BLaER1 (cell line): ENCODE data around the gene SAMM50.

Experiments used
- H3K27ac ChIP-seq: shearing (Covaris generic); formaldehyde crosslinking; 2 replicates; pipeline ENCODE4 v1.8.1; 2022
- H3K27me3 ChIP-seq: shearing (Covaris generic); formaldehyde crosslinking; 2 replicates; pipeline ENCODE4 v1.8.1; 2022
- H3K36me3 ChIP-seq: shearing (Covaris generic); formaldehyde crosslinking; 2 replicates; pipeline ENCODE4 v1.8.1; 2022
- H3K4me1 ChIP-seq: shearing (Covaris generic); formaldehyde crosslinking; 2 replicates; pipeline ENCODE4 v1.8.1; 2022
- H3K4me2 ChIP-seq: shearing (Covaris generic); formaldehyde crosslinking; 2 replicates; pipeline ENCODE4 v1.8.1; 2022
- H3K4me3 ChIP-seq: shearing (Covaris generic); formaldehyde crosslinking; 2 replicates; pipeline ENCODE4 v1.8.1; 2022
- H3K9ac ChIP-seq: shearing (Covaris generic); formaldehyde crosslinking; 2 replicates; pipeline ENCODE4 v1.8.1; 2022
- H3K9me3 ChIP-seq: shearing (Covaris generic); formaldehyde crosslinking; 2 replicates; pipeline ENCODE4 v1.8.1; 2022
- H4K20me1 ChIP-seq: shearing (Covaris generic); formaldehyde crosslinking; 2 replicates; pipeline ENCODE4 v1.8.1; 2022
- Cebpa-rat ChIP-seq: shearing (Covaris generic); IDR thresholded peaks from 2 replicates; pipeline ENCODE4 v1.8.1; 2022

Gene SAMM50

DNA sequence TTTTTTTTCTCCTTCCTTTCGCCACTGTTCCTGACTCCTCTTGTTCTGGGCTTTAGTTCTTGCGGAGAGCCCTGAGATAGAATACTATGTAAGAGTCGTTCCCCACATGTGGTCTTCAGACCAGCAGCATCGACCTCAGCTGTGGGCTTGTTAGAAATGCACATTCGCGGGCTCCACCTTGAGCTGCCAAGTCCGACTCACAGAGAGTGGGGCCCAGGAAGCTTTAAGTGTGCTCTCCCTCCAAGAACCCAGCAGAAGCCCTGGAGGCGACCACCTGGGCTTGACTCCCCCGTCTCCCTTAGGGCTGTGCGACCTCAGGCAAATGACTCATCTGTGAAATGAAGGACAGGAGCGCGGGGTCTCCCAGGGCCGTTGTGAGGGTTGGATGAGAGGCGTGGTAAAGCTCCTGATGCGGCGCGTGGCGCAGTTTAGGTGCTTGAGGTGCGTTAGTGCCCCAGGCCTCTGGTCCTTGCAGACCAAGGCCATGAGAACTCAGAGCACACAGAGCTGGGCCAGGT, 18.8 kb downstream of the SAMM50 start:
- Histone ChIP-seq H3K4me3 (no peak overlapping the region), H3K27me3 (no peaks in the 10 kb centered on the region), H3K27ac (no peak overlapping the region), H3K9ac (no peak overlapping the region), H3K4me1 (no peaks in the 10 kb centered on the region), H3K4me2 (no peak overlapping the region), H3K9me3 (no peaks in the 10 kb centered on the region), H3K36me3 (peaks cover 98% of the 10 kb centered on the region), H4K20me1 (peaks cover 24% of the 10 kb centered on the region; the same call in 1 of the 2 replicates)
- no peak for TF ChIP-seq Cebpa-rat

DNA sequence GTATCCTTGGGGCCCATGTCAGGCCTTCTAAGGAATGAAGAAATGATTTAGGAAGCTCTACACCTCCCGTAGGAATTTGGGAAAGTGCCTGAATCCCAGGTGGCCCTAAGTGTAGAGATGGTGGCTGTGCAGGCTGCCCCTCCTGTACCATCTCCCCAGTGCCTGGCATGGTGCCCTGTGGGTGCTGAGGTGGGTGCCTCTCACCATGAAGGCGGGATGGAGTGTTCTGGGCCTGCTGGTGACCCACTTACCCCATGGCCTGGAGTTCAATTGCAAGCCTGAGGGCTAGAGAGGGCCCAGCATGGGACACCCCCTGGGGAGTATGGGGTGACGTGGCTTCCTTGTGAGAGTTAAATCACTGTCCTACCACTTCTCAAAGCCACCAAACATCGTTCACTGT, 19.8 kb downstream of the SAMM50 start:
- H3K9ac ChIP-seq, result no peak overlapping the region
- no peak for TF ChIP-seq Cebpa-rat
- H3K36me3 ChIP-seq, result peaks cover 97% of the 10 kb centered on the region
- H3K4me2 ChIP-seq, result no peak overlapping the region
- H3K27me3 ChIP-seq, result no peaks in the 10 kb centered on the region
- no peak overlapping the region for H3K27ac ChIP-seq
- H3K9me3 ChIP-seq, result no peaks in the 10 kb centered on the region
- no peaks in the 10 kb centered on the region for H3K4me1 ChIP-seq
- no peak overlapping the region for H3K4me3 ChIP-seq
- peaks cover 16% of the 10 kb centered on the region; the same call in 1 of the 2 replicates for H4K20me1 ChIP-seq

DNA sequence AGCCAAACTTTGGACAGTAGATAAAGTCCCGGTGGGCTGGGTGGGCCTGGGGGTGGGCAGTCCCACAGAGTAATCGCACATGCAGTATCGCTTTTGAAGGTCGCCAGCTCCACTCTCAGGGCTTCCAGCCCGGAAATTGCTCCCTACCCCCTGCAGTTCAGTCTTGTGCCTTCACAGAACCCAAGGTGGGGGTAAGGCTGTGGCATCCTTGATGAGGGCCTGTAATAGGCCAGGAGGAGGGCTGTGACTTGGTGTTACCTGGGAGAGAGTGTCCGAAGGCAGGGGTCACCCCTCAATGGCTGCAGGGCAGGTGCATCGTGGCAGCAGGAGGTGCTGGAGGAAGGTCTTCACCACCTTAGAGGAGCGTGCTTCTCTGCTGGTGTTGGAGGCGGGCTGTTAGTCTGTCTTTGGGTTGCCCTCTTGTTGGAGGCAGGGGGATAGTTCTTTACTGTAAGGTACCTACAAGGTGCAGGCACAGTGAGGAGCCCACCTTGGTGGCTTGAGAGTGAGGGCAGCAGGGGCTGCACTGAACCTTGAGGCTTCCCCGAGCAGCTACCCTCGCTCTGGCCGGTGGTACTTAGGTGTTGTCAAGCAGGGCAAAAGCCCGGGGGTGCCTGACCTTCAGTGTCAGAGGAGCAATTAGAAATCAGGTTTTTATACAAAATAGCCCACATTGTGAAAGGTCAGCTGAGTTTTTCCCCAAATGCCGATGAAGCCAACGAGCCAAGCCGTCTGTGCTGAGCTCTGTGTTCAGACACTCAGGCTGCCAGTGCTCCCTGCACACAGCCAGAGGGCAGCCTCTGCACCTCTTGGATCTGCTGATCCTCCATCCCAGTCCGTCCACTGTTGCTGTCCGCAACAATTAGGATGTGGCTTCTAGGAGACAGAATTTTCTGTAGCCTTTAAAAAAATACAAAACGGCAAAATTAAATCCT, 21.9 kb downstream of the SAMM50 start:
- no peaks in the 10 kb centered on the region for H4K20me1 ChIP-seq
- H3K9me3 ChIP-seq, result no peaks in the 10 kb centered on the region
- H3K9ac ChIP-seq, result no peak overlapping the region
- H3K4me1 ChIP-seq, result no peaks in the 10 kb centered on the region
- no peak for TF ChIP-seq Cebpa-rat
- H3K27ac ChIP-seq, result no peak overlapping the region
- no peak overlapping the region for H3K4me2 ChIP-seq
- H3K4me3 ChIP-seq, result no peak overlapping the region
- H3K36me3 ChIP-seq, result peaks cover 94% of the 10 kb centered on the region
- H3K27me3 ChIP-seq, result no peaks in the 10 kb centered on the region

DNA sequence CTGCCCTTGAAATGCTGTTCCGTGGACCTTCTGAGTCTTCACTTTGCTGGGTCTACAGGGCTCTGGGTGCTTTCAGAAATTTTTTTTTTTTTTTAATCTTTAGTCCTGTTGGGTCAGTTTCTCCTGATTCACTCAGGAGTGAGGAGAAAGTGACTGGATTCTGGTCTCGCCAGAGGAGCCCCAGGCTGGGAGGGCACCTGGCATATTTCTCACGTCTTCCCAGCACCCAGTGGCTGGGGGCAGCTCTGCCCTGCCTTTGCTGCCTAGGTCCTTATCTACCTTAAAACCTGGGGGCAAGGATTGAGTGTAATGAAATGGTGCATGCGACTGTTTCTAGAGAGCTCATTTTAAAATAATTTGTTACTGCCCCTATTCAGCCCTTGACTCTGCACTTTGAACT, 23.3 kb downstream of the SAMM50 start:
- Histone ChIP-seq H3K27me3 (no peaks in the 10 kb centered on the region), H4K20me1 (no peaks in the 10 kb centered on the region), H3K9me3 (no peaks in the 10 kb centered on the region), H3K36me3 (peaks cover 93% of the 10 kb centered on the region), H3K4me3 (no peak overlapping the region), H3K9ac (no peak overlapping the region), H3K4me2 (no peak overlapping the region), H3K4me1 (no peaks in the 10 kb centered on the region), H3K27ac (no peak overlapping the region)
- TF ChIP-seq Cebpa-rat, result no peak

DNA sequence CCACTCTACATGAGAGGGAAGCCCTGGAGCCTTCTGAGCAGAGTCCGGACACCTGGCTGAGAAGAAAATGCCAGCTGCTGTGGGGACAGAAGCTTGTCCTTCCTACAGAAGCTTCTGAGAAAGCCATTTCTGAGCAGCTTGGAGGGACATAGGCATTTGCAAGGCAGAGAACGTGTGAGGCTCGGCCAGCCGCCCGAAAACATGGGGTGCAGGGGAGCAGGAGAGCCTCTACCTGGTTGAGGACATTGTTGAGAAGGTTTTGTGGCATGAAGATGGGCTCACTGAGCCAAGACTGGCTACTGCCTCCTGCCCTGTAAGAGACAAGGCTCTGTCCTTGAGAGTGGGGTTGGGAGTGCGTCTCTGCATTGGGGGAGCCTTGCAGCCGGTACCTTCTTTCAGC, 25.3 kb downstream of the SAMM50 start:
- Histone ChIP-seq H3K4me2 (no peak overlapping the region), H3K9ac (no peak overlapping the region), H3K4me1 (no peaks in the 10 kb centered on the region), H3K4me3 (no peak overlapping the region), H3K27ac (no peak overlapping the region), H3K27me3 (no peaks in the 10 kb centered on the region), H4K20me1 (no peaks in the 10 kb centered on the region), H3K36me3 (peaks cover 93% of the 10 kb centered on the region), H3K9me3 (no peaks in the 10 kb centered on the region)
- no peak for TF ChIP-seq Cebpa-rat

DNA sequence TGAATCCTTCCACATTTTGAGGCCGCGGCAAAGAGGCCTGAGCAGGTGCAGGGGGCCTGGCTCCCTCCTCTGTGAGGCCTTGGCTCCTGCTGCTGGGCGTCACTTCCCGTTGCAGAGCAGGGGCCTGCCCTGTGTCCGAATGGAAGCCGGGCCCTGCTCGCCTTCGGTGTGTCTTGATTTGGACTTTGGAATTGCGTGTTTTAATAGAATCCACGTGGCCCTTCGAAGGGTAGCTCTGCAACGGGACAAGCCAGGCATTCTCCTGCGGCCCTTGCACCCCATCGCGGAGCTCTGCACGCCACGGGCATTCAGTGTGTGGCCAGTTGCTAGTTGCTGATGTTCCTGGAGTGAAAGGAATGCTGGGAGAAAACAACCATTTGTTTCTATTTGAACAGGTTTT, 25.8 kb downstream of the SAMM50 start:
- no peaks in the 10 kb centered on the region for H3K4me1 ChIP-seq
- no peaks in the 10 kb centered on the region for H3K27me3 ChIP-seq
- H4K20me1 ChIP-seq, result no peaks in the 10 kb centered on the region
- H3K9me3 ChIP-seq, result no peaks in the 10 kb centered on the region
- H3K27ac ChIP-seq, result no peak overlapping the region
- H3K36me3 ChIP-seq, result peaks cover 93% of the 10 kb centered on the region
- H3K9ac ChIP-seq, result no peak overlapping the region
- H3K4me2 ChIP-seq, result no peak overlapping the region
- no peak for TF ChIP-seq Cebpa-rat
- H3K4me3 ChIP-seq, result no peak overlapping the region

DNA sequence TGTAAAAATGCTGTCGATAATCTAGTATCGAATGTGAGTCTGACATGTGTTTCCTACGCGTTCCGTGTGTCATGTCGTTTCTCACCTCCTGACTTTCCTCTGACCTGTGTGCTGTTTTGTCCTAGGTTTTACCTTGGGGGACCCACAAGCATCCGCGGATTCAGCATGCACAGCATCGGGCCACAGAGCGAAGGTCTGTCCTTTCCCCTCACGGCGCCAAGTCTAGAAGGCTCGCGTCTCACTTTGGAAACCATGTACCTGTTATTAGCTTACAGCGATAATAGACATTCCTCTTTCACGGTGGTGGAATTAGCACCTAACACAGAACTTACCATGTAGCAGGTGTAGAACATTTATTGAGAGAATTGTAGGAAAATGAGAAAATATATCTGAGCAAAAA, 28.6 kb downstream of the SAMM50 start:
- no peak overlapping the region for H3K27ac ChIP-seq
- no peak for TF ChIP-seq Cebpa-rat
- H3K9ac ChIP-seq, result no peak overlapping the region
- H4K20me1 ChIP-seq, result 0 out of 2 replicates have a peak, but pooled peaks cover 6% of the 10 kb centered on the region
- H3K4me1 ChIP-seq, result no peaks in the 10 kb centered on the region
- no peak overlapping the region for H3K4me2 ChIP-seq
- no peaks in the 10 kb centered on the region for H3K27me3 ChIP-seq
- no peaks in the 10 kb centered on the region for H3K9me3 ChIP-seq
- H3K36me3 ChIP-seq, result peaks cover 85% of the 10 kb centered on the region
- no peak overlapping the region for H3K4me3 ChIP-seq

DNA sequence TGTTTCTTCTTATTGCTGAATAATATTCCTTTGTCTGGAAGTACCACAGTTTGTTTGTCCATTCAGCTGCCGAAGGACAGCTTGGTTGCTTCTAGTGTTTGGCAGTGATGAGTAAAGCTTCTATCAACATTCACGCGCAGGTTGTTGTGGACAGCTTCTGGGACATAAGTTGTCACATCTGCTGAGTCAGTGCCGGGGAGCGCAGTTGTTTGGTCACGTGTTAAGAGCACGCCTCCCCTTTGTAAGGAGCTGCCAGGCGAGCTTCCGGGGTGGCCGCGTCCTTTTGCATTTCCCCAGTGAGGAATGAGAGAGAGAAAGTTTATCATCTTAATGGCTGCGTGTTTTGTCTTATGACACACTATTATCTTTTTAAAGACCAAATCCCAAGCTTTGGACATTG, 30.3 kb downstream of the SAMM50 start:
- Histone ChIP-seq H3K4me3 (no peak overlapping the region), H3K4me2 (no peak overlapping the region), H3K36me3 (peaks cover 86% of the 10 kb centered on the region), H4K20me1 (0 out of 2 replicates have a peak, but pooled peaks cover 13% of the 10 kb centered on the region), H3K27me3 (no peaks in the 10 kb centered on the region), H3K9me3 (no peaks in the 10 kb centered on the region), H3K9ac (no peak overlapping the region), H3K4me1 (no peaks in the 10 kb centered on the region), H3K27ac (no peak overlapping the region)
- no peak for TF ChIP-seq Cebpa-rat

DNA sequence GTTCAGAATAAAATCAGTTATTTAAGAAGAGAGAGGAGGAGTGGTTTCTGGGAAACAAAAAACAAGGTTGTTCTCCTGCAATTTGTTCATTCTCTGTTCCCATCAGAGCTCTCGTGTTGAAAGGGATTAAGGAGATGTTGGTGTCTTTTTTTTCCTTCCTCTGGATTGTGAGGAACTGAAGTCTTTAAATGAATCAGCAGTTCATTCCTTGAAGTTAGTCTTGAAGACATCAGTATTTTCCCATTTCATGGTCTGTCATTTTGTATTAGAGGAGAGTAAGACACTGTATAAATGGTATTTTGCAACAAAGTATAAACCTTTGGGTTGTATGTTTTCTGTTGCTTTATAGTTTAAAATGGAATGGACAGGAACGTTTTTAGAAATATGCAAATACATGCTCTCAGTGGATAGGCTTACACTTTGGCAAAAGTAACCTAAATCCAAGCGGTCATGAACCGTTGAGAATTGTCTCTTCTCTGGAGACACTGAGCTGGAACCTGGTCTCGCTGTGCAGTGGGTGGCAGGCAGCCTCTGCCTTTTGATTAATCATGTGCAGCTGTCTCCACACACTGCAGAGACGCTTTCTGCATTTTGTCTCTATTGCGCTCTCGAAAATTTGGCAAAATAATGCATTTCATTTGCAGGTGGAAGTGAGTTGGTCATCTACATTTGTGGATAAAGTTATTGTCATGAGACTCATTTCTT, 33.0 kb downstream of the SAMM50 start:
- H3K9ac ChIP-seq, result no peak overlapping the region
- H3K9me3 ChIP-seq, result no peaks in the 10 kb centered on the region
- TF ChIP-seq Cebpa-rat, result no peak
- no peak overlapping the region for H3K27ac ChIP-seq
- H3K27me3 ChIP-seq, result no peaks in the 10 kb centered on the region
- peaks cover 5% of the 10 kb centered on the region for H3K4me1 ChIP-seq
- H4K20me1 ChIP-seq, result peaks cover 19% of the 10 kb centered on the region; the same call in 1 of the 2 replicates
- H3K4me2 ChIP-seq, result no peak overlapping the region
- H3K4me3 ChIP-seq, result no peak overlapping the region
- peaks cover 89% of the 10 kb centered on the region for H3K36me3 ChIP-seq

DNA sequence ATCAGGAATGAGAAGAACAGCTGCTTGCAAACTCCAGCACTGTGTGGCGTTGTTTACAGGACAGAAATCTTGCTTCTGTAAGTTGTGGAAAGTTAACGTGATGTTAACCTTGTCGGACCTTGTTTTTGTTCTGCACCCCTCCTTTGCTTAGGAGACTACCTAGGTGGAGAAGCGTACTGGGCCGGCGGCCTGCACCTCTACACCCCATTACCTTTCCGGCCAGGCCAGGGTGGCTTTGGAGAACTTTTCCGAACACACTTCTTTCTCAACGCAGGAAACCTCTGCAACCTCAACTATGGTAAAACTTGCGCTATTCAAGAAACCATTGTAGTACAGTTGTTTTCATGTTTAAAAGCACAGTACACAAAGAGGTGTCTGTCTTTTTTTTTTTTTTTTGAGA, 33.7 kb downstream of the SAMM50 start:
- TF ChIP-seq Cebpa-rat, result no peak
- peaks cover 26% of the 10 kb centered on the region for H4K20me1 ChIP-seq
- H3K27ac ChIP-seq, result no peak overlapping the region
- no peak overlapping the region for H3K4me3 ChIP-seq
- no peaks in the 10 kb centered on the region for H3K27me3 ChIP-seq
- no peaks in the 10 kb centered on the region for H3K9me3 ChIP-seq
- peaks cover 12% of the 10 kb centered on the region for H3K4me1 ChIP-seq
- no peak overlapping the region for H3K4me2 ChIP-seq
- no peak overlapping the region for H3K9ac ChIP-seq
- peaks cover 89% of the 10 kb centered on the region for H3K36me3 ChIP-seq
